Smooth muscle cell of the pulmonary artery (primary cell): ENCODE results near the gene EMB. TPM values are rescaled to one million over a fixed set of nuclear protein-coding genes. Genes with fewer than 3 reads are reported as not detected.

ENCODE experiments used
- total RNA-seq: library from RNA; depleted of rRNA; stranded (reverse); fragments of >200 nt; gene quantifications from 2 replicates; pipeline ENCODE4 v1.2.3, GENCODE V29; 2014

Gene EMB, protein sequence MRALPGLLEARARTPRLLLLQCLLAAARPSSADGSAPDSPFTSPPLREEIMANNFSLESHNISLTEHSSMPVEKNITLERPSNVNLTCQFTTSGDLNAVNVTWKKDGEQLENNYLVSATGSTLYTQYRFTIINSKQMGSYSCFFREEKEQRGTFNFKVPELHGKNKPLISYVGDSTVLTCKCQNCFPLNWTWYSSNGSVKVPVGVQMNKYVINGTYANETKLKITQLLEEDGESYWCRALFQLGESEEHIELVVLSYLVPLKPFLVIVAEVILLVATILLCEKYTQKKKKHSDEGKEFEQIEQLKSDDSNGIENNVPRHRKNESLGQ
- total RNA-seq, result 2.4 and 5.5 TPM in 2 replicates

DNA sequence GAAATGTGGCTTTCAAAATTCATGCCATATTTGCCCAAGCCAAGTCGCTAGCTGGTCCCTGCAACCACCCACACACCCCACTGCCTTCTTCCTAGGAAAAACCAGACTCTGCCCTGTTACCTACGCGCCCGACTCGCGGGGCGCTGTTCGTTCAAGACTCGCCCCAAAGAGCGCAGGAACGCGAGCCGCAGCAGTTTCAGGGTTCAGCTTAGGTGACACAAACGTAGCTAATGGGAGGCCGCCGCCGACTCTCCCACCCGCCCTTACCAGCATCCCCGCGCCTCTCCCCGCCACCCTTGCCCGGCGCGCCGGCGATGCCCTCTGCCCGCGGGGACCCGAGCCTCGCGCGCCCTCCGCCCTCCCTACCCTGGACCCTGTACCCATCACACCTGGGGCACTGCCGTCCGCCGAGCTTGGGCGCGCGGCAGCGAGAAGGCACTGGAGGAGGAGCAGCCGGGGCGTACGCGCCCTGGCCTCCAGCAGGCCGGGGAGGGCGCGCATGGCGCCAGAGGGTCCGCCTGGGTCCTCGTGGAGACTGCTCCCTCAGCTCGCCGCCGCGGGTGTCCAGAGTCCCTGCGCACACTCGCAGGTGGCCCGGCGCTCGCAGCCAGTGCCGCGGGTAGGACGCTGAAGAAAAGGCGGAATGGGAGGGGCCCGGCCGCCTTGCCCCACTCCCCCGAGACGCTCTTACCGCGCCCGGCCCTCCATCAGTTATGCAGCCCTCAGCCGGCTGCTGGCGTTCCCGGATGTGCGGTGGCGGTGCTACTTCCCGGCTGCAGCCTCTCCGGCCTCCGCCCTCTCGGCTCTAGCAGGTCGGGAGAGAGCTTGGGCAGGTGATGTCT is at the start of gene EMB:
Gene EMB, minus strand, starts transcription at position 638 of the 842 bp plus-strand sequence. Its CDS starts 137 bp downstream, at position 501.

Other genes with a start within 250 kb of the EMB start
- gene PARP8, start 225.3 kb upstream of the EMB start, total RNA-seq, result 21.5 and 31.8 TPM in 2 replicates